Activated CD8-positive, alpha-beta memory T cell treated with anti-CD3 and anti-CD28 coated beads, Interleukin-2, amount 50 U/mL, for 24 hours (primary cell): ENCODE data around the gene SLC34A2.
"Not testable (repeated sequence)": the region's sequence is repeated elsewhere in the genome, so short reads cannot be mapped to it uniquely, and the experiment has no call there.

ENCODE experiments used
- DNase-seq: peaks from one replicate; pipeline ENCODE4 v3.0.0-alpha.2; 2020; ENCODE audit errors: extremely low read depth

Gene SLC34A2, protein sequence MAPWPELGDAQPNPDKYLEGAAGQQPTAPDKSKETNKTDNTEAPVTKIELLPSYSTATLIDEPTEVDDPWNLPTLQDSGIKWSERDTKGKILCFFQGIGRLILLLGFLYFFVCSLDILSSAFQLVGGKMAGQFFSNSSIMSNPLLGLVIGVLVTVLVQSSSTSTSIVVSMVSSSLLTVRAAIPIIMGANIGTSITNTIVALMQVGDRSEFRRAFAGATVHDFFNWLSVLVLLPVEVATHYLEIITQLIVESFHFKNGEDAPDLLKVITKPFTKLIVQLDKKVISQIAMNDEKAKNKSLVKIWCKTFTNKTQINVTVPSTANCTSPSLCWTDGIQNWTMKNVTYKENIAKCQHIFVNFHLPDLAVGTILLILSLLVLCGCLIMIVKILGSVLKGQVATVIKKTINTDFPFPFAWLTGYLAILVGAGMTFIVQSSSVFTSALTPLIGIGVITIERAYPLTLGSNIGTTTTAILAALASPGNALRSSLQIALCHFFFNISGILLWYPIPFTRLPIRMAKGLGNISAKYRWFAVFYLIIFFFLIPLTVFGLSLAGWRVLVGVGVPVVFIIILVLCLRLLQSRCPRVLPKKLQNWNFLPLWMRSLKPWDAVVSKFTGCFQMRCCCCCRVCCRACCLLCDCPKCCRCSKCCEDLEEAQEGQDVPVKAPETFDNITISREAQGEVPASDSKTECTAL

GRCh38 chr4:25654971-25655963 is at the start of gene SLC34A2:
SLC34A2 (plus strand) TSS chr4:25655851; CDS start chr4:25662501, 6,650 bp downstream.
- no peak for DNase-seq

- no peak for DNase-seq
These were observed 47.0 kb upstream of the SLC34A2 start for GRCh38 chr4:25608644-25609043.

DNA sequence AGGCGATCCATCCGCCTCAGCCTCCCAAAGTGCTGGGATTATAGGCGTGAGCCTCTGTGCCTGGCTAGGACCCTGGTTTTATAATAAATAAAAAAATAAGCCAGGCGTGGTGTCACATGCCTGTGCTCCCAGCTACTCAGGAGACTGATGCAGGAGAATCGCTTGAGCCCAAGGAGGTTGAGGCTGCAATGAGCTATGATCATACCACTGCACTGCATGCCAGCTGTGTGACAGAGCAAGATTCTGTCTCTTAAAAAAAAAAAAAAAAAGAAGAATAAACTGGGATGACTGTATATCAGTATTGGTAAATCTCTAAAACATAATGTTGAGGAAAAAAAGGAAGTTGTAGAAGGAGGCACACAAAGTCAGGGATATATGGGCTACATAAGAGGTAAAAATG is 45.7 kb upstream of the SLC34A2 start:
- DNase-seq = no peak

- not testable (repeated sequence) for DNase-seq
These were observed 42.0 kb upstream of the SLC34A2 start for GRCh38 chr4:25613613-25614012.

DNA sequence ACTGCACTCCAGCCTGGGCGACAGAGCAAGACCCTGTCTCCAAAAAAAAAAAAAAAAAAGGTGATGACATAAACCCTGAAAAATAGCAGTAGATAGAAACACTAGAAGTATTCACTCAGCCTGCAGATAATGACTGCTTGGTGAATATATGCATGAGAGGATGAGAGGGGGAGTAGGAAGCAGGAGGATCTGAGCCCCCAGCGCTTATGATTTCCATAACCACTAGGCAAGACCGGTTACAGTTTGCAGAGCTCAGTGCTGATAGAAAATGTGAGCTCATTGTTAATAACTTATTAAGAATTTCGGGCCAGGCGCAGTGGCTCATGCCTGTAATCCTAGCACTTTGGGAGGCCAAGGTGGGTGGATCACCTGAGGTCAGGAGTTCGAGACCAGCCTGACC is 40.8 kb upstream of the SLC34A2 start:
- DNase-seq = no peak

DNA sequence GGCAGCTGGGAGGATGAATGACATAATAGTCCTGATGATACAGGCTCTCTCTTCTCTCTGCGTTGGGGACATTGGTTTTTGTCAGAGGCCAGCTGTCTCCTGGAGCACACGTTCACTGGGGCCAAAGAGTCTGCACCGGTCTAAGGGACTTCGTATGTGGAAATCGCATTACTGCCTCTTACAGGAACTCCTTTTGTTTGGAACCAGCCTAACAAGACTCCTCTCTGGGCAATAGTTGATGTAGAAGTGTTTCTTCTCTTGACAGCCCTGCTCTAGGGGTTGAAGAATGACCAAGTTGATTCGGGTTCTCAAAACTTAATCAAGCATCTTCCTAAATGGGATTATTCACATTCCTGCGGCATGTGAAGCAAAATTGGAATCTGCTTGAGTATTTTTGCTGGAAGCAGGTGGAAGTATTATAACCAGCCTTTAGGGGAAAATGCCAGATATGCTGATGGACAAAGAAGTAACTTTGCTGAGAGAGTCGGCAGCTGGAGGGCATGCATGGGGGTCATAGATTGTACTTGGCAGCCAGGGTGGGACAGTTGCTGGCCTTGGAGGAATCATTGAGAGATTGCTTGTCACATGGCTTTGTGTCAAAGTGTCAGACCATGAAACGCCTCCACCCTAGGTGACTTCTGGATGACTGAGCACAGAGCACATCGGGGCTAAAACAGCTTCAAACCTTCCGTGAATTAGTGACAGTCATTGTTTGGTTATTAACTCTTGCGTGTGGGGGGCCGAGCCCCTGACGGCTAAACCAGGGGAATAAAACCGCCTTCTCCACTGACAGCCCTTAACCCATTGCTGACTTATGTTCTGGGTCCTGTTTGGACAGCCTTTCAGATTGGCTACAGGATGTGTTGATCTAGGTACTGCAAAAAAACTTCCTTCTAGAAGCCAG is 34.4 kb upstream of the SLC34A2 start:
- DNase-seq = no peak

GRCh38 chr4:25624616-25625015 is 31.0 kb upstream of the SLC34A2 start:
- DNase-seq = no peak

DNA sequence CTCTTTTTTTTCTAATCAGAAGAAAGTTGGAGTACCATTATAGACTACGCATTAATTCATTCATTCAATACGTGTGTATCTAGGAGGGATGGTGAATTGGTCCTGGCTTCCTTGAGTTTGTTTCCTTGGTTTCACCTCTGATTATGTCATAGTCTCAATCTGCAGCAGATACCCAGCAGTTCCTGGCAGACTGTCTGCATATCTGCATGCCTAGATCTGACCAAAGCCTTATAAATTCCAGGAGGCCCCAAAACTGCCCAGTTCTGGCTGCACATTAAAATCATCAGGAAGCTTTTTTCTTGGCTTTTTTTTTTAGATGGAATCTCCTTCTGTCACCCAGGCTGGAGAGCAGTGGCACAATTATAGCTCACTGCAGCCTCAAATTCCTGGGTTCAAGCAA is 27.2 kb upstream of the SLC34A2 start:
- DNase-seq = no peak

DNA sequence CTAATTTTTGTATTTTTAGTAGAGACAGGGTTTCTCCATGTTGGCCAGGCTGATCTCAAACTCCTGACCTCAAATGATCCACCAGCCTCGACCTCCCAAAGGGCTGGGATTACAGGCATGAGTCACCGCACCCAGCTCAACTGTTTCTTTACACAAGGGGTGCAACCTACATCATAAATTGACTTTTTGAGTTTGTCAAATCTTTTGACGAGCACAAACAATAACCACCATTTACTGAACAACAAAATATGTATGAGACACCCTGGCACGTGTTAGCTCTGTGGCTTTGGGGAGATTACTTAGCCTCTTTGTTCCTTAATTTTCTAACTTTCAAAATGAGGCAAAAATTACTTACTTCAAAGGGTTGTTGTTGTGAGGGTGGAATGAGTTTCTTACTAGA is 23.5 kb upstream of the SLC34A2 start:
- DNase-seq = no peak

DNA sequence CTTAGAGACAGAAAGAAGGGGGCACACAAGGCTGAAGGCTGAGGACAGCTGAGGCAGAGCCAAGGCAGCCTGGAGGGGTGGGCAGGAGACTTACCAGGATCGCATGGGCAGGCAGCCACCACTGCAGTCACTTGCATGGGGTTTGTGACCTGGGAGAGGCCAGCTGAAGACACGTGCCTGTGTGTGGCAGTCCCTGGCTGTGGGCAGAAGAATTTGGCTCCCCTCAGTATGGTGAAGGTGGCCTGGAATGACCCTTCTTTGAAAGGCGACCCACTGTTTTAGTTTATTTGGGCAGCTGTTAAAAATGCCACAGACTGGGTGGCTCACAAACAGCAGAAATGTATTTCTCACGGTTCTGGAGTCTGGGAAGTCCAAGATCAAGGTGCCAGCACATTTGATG is 22.1 kb upstream of the SLC34A2 start:
- DNase-seq = no peak

DNA sequence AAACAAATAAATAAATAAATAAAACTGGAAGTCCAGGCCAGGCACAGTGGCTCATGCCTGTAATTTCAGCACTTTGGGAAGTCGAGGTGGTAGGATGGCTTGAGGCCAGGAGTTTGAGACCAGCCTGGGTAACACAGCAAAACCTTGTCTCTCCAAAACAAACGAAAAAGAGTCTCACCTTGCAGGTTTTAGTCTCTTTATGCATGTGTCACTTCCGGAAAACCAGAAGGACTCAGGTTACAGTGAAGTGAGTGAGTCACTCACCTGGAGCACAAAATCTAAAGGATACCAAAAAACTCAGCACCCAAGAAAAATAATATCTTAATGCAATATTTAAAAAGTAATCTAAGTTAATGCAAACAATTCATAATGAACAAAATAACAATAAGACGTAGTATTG is 20.1 kb upstream of the SLC34A2 start:
- DNase-seq = no peak

DNA sequence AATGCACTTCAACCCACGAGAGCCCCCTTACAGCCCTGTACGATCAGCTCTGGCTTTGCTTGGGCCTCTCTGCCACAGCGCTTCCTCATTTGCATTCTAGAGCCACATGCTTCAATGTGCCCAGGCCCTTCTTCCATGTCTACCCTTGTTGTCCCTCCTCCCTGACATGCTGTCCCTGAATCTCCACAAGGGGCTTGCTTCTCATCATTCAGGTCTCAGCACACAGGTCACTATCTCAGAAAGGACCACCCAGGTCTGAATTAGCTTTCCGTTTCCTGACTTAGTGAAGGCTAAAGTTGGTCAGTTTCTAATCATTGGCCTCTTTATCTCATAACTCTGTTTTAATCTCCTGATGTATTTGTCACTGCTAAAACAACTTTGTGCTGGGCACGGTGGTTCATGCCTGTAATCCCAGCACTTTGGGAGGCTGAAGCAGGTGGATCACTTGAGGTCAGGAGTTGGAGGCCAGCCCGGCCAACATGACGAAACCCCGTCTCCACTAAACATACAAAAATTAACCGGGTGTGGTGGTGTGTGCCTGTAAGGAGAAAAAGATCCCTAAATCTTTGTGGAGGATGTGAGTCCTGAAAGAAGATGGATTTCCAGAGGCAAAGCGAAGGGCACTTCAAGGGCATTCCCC is 17.9 kb upstream of the SLC34A2 start:
- DNase-seq = no peak

GRCh38 chr4:25638221-25638601 is 17.4 kb upstream of the SLC34A2 start:
- DNase-seq = no peak

DNA sequence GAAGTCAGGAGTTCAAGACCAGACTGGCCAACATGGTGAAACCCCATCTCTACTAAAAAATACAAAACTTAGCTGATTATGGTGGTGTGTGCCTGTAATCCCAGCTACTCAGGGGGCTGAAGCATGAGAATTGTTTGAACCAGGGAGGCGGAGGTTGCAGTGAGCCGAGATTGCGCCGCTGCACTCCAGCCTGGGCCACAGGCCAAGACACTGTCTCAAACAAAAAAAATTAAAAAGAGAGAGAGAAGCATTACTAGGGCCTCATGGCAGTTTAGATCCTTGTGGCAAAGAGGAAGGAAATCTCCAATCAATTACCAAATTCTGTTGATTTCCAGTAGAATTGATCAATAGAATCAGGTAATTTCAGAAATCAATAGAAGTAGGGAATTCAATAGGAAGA is 16.8 kb upstream of the SLC34A2 start:
- DNase-seq = no peak

DNA sequence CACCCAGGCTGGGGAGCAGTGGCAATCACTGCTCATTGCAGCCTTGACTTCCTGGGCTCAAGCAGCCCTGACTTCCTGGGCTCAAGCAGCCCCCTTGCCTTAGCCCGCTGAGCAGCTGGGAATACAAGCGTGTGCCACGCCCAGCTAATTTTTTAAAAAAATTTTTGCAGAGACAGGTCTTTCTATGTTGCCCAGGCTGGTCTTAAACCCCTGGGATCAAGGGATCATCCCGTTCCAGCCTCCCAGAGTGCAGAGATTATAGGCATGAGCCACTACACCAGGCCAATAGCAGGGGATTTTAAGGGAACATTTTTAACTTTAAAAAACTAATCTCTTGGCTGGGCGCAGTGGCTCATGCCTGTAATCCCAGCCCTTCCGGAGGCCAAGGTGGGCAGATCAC is 5.3 kb upstream of the SLC34A2 start:
- no peak for DNase-seq

DNA sequence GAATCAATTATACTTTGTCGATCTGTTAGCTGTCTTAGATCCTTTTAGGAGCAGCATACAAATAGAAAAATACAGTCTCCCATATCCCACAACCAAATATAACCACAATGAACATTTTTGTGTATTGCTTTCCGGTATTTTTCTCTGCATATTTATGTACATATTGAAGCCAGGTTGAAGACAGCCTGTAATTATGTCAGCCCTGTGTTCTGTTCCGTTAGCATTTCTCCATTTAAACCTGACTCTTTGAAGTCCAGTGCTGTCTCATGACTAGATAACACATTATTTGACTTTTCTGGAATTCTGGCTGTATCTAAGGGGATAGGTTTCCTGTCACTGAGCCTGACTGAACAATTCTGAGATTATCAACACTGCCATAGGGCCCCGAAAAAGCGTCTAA is 4.0 kb upstream of the SLC34A2 start:
- no peak for DNase-seq

DNA sequence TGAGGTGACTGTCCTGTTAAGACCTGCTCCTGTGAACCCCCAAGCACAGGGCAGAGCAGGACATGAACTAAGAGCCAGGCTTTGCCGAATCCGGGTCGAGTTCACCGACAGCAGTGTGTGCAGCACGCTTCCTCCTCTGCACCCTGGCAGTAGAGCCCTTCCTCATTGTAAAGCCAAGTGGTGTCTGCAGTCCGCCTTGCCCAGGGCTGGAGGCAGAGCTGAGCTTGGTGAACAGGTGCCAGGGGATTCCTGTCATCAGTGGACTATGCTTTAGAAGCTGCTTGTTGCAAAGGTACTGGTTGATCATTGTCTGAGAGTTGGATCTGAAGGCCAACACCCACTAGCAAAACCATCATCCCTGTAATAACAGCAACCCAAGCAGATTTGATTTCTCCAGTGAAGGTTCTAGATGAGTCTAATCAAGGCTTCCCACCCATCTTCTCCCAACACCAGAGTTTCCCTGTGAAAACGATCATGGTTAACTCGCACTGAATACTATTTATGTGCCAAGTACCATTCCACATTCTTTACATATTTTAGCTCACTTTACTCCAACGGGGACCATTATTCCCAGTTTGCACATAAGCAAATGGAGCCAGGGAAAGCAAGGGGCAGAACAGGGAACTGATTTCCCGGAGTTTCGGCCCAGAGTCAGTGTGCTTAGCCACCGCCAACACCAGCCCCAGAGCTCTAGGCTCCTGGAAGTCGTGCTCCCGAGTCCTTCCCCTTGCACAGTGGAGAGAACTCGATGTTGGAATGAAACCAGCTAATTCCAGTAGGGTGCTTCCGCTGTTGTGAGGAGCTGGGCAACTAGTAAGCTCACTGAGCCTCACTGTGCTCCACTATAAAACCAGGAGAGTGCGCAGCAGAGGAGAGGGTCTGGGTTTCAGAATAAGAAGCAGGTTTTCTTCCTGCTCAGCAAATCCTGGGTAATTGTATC is 1.4 kb upstream of the SLC34A2 start:
- DNase-seq = no peak

GRCh38 chr4:25656031-25656430 is 380 bp downstream of the SLC34A2 start:
- no peak for DNase-seq

GRCh38 chr4:25658357-25658771 is 2.7 kb downstream of the SLC34A2 start:
- DNase-seq = no peak
